Measurements from ENCODE around the gene SCYGR8. TPM values are rescaled to one million over a fixed set of nuclear protein-coding genes. Genes with fewer than 3 reads are reported as not detected.
A peak's percentile ranks its signal among the peaks of the same experiment; 100 is the strongest.

SCYGR8 gene
- total RNA-seq, 1 donor from 2014 or later = not detected

DNA sequence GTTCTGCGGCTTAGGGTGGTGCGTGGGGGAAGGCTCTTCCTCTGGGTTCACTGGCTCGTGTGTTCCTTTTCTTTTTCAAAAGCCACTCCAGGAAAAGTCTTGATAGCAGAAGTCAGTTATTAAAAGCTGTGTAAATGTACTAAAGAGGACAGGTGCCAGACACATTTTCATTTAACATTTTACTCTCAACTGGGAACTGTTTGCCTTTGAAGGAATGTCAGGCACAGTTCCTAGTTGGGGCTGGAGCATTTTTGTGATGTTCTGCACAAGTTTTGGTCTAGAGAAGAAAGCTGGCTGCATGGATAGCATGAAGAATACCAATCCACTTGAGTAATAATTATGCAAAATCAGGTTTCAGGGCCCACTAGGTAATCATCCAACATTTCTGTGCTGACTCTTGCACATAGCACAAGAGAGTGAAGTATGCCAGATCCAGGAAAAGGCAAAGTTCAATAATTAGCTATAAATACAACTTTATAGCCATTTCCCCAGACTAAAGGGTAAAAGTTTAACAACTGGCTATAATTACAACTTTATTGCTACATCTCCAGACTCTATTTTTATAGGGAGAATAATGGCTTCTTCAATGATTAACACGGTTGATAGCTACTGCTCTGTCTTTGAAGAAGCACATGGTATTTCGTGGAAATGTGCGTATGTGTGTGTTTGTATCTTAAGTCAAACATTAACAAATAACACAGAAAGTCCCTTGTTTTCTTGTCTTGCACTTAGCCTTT, 16.2 kb downstream of the SCYGR8 start:
- Mint-ChIP-seq H3K4me1 (ENCODE audit: low read depth) (peaks cover 39% of the 10 kb centered on the region), H3K27ac (peak overlapping the region; percentile 98), H3K27me3 (no peaks in the 10 kb centered on the region), H3K9me3 (ENCODE audit: low read depth) (peaks cover 3% of the 10 kb centered on the region), H3K36me3 (ENCODE audit: insufficient read depth) (no peaks in the 10 kb centered on the region), H3K4me3 (ENCODE audit: low read depth) (no peak overlapping the region)
- TF ChIP-seq, protein P1, sequence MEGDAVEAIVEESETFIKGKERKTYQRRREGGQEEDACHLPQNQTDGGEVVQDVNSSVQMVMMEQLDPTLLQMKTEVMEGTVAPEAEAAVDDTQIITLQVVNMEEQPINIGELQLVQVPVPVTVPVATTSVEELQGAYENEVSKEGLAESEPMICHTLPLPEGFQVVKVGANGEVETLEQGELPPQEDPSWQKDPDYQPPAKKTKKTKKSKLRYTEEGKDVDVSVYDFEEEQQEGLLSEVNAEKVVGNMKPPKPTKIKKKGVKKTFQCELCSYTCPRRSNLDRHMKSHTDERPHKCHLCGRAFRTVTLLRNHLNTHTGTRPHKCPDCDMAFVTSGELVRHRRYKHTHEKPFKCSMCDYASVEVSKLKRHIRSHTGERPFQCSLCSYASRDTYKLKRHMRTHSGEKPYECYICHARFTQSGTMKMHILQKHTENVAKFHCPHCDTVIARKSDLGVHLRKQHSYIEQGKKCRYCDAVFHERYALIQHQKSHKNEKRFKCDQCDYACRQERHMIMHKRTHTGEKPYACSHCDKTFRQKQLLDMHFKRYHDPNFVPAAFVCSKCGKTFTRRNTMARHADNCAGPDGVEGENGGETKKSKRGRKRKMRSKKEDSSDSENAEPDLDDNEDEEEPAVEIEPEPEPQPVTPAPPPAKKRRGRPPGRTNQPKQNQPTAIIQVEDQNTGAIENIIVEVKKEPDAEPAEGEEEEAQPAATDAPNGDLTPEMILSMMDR (IDR thresholded peaks at IDR 0.05; ENCODE audit: unreplicated experiment) = no peak
- no peak for DNase-seq (ENCODE audit: low spot score, unreplicated experiment)

GRCh38 chr2:227765788-227766372, 20.2 kb downstream of the SCYGR8 start:
- no peaks in the 10 kb centered on the region for H3K27me3 Mint-ChIP-seq
- peaks cover 27% of the 10 kb centered on the region for H3K4me1 Mint-ChIP-seq (ENCODE audit: low read depth)
- H3K9me3 Mint-ChIP-seq (ENCODE audit: low read depth) = peaks cover 2% of the 10 kb centered on the region
- no peaks in the 10 kb centered on the region for H3K36me3 Mint-ChIP-seq (ENCODE audit: insufficient read depth)
- no peak overlapping the region for H3K4me3 Mint-ChIP-seq (ENCODE audit: low read depth)
- H3K27ac Mint-ChIP-seq = peak overlapping the region; percentile 38
- DNase-seq (ENCODE audit: low spot score, unreplicated experiment) = no peak
- TF ChIP-seq, protein P1 (IDR thresholded peaks at IDR 0.05; ENCODE audit: unreplicated experiment) = no peak

- TF ChIP-seq, protein P1 (IDR thresholded peaks at IDR 0.05; ENCODE audit: unreplicated experiment) = peak; percentile 93
- Mint-ChIP-seq H3K27ac (peak overlapping the region; percentile 38), H3K27me3 (no peaks in the 10 kb centered on the region), H3K36me3 (ENCODE audit: insufficient read depth) (no peaks in the 10 kb centered on the region), H3K4me3 (ENCODE audit: low read depth) (no peak overlapping the region), H3K4me1 (ENCODE audit: low read depth) (peaks cover 25% of the 10 kb centered on the region), H3K9me3 (ENCODE audit: low read depth) (no peaks in the 10 kb centered on the region)
- peak; percentile 73 for DNase-seq (ENCODE audit: low spot score, unreplicated experiment)
Observed at GRCh38 chr2:227766373-227766883, 20.7 kb downstream of the SCYGR8 start.

- H3K27me3 Mint-ChIP-seq = no peaks in the 10 kb centered on the region
- TF ChIP-seq, protein P1 (IDR thresholded peaks at IDR 0.05; ENCODE audit: unreplicated experiment) = no peak
- H3K9me3 Mint-ChIP-seq (ENCODE audit: low read depth) = no peaks in the 10 kb centered on the region
- no peaks in the 10 kb centered on the region for H3K36me3 Mint-ChIP-seq (ENCODE audit: insufficient read depth)
- H3K27ac Mint-ChIP-seq = no peak overlapping the region
- no peak overlapping the region for H3K4me3 Mint-ChIP-seq (ENCODE audit: low read depth)
- no peak for DNase-seq (ENCODE audit: low spot score, unreplicated experiment)
- peaks cover 19% of the 10 kb centered on the region for H3K4me1 Mint-ChIP-seq (ENCODE audit: low read depth)
Observed at GRCh38 chr2:227767830-227768229, 22.1 kb downstream of the SCYGR8 start.

DNA sequence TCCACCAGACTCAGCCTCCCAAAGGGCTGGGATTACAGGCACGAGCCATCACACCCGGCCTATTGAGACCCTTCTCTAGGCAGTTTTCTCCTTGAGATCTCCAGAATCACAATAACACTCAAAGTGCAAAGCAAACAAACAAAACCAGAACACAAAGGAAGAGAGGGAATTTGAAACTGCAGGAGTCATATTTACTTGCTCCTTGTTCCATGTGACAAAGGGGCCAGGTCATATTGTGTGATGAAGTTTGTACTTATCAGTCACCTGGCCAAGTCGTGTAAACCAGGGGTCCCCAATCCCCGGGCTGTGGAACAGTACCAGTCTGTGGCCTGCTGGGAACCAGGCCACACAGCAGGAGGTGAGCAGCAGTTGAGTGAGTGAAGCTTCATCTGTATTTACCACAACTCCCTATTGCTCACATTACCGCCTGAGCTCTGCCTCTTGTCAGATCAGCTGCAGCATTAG, 26.5 kb downstream of the SCYGR8 start:
- Mint-ChIP-seq H3K36me3 (ENCODE audit: insufficient read depth) (no peaks in the 10 kb centered on the region), H3K27ac (peak overlapping the region; percentile 17), H3K4me1 (ENCODE audit: low read depth) (peaks cover 26% of the 10 kb centered on the region), H3K4me3 (ENCODE audit: low read depth) (no peak overlapping the region), H3K9me3 (ENCODE audit: low read depth) (no peaks in the 10 kb centered on the region), H3K27me3 (no peaks in the 10 kb centered on the region)
- DNase-seq (ENCODE audit: low spot score, unreplicated experiment) = no peak
- TF ChIP-seq, protein P1 (IDR thresholded peaks at IDR 0.05; ENCODE audit: unreplicated experiment) = no peak

Measured in progenitor cell of endocrine pancreas (in vitro differentiated cells).